Measurements from ENCODE around the gene APOL4. TPM values are rescaled to one million over a fixed set of nuclear protein-coding genes. Genes with fewer than 3 reads are reported as not detected.
A peak's percentile ranks its signal among the peaks of the same experiment; 100 is the strongest.
"Not testable (repeated sequence)": the region's sequence is repeated elsewhere in the genome, so short reads cannot be mapped to it uniquely, and the experiment has no call there.

APOL4 gene
- total and polyA plus RNA-seq, 2 donors: 12.4 to 33.9 TPM

DNA sequence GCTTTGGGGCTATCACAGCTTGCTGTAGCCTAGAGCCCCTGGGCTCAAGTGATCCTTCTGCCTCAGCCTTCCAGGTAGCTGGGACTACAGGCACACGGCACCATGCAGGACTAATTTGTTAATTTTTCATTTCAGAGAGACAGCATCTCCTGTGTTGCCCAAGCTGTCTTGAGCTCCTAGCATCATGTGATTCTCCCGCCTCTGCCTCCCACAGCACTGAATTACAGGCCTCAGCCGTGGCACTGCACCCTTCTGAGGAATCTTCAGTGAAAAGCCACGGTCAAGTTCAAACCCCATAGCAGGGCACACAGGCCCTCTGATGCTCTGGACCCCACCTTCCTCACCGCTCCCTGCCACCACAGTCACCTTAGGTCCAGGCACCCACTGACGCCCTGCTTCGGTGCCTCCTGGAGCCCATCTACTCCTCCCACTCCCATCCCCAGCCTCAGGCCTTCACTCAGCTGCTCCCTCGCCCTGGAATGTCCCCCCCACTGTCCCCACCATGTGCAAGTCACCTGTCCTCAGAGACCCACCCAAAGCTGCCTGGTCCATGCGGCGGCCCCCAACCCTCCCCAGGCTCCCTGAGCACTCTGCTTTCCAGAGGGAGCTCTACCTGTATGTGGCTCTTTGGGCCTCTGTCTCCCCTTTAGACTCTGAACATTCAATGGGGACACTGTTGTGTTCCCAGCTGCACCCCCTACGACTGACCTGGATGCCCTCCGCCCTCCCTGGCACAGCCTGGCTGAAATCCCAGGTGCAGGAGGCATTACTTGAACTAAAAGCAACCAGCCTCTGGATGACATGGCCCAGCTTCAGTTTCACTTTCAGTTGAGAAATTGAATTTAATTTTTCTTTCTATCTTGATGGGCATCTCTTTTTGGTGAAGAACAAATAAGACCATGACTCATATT is 36.1 kb upstream of the APOL4 start:
- H3K4me3 ChIP-seq (ENCODE audit: low read depth, low read length): peak overlapping the region; percentile 7
- peak overlapping the region; percentile 32 for H3K27ac ChIP-seq (ENCODE audit: low read depth)
- no peak for DNase-seq (ENCODE audit: extremely low spot score)
- H3K4me1 ChIP-seq (ENCODE audit: insufficient read depth): peaks cover 2% of the 10 kb centered on the region
- 64% methylated on average over 12 of the region's 12 CpGs for WGBS
- H3K36me3 ChIP-seq (ENCODE audit: insufficient read depth): peaks cover under 1% of the 10 kb centered on the region

DNA sequence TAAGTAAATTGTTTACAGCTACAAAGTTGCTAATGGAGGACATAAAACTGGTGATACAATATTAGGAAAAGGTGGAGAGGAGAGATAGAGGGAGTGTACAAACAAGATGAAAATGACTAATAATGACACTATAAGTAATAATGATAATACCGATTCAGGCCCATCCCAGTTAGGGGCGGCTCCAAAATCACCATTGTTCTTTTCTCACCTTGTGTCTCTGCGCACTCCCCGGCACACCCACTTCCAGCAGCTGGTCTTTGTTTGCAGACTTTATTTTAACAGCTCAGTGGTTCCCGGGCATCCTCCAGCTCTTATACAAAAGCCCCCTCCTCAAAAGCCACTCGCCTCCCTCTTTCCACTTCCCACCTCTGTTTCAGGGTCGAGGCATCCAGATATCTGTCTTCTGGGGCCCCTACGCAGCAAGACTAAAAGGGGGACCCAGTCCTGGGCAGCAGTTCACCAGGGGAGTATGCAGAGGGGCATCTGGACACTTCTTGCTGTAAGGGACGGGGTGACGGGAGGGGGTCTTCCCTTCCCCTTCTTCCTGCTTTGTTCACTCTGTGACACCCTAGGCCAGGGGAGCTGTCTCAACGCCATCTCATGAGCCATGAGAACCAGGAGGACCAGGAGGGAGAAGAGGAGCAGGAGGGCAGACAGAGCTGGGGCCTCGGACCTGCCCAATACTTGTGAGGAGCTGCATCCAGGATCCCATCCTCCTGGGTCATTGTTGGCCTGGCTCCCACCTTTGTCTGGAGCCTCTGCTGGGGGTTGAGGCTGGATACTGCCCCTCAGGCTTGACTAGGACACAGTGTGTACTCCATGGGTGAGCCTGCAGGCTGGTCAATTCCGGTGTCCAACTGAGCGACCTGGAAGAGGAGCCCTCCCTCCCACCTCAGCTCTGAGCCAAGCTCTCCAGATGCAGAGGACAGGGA is 35.0 kb upstream of the APOL4 start:
- 84% methylated on average over 14 of the region's 14 CpGs for WGBS
- peaks cover 3% of the 10 kb centered on the region for H3K36me3 ChIP-seq (ENCODE audit: insufficient read depth)
- DNase-seq (ENCODE audit: extremely low spot score): no peak
- peaks cover 2% of the 10 kb centered on the region for H3K4me1 ChIP-seq (ENCODE audit: insufficient read depth)
- H3K27ac ChIP-seq (ENCODE audit: low read depth): no peak overlapping the region
- H3K4me3 ChIP-seq (ENCODE audit: low read depth, low read length): no peak overlapping the region

DNA sequence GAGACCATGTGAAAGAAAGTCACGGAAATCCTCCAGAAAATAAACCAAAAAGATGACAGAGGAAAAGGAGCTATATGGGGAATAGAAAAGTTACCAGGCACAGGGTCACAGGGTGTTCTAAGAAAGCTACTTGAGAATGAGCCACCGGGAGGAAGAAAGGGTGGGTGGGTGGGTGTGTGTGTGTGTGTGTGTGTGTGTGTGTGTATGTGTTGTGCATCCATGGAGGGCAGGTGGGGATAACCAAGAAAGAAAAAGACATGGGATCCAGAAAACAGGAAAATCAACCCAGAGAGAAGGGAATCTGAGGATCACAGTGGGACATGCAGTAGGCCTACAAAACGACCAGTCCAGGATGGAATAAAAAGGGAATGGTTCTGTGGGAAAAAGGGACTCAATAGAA is 34.0 kb upstream of the APOL4 start:
- Histone ChIP-seq H3K4me1 (ENCODE audit: insufficient read depth) (peaks cover 2% of the 10 kb centered on the region), H3K27ac (ENCODE audit: low read depth) (no peak overlapping the region), H3K4me3 (ENCODE audit: low read depth, low read length) (no peak overlapping the region), H3K36me3 (ENCODE audit: insufficient read depth) (peaks cover 3% of the 10 kb centered on the region)
- DNase-seq (ENCODE audit: extremely low spot score): no peak
- 82% methylated on average over 3 of the region's 3 CpGs for WGBS

DNA sequence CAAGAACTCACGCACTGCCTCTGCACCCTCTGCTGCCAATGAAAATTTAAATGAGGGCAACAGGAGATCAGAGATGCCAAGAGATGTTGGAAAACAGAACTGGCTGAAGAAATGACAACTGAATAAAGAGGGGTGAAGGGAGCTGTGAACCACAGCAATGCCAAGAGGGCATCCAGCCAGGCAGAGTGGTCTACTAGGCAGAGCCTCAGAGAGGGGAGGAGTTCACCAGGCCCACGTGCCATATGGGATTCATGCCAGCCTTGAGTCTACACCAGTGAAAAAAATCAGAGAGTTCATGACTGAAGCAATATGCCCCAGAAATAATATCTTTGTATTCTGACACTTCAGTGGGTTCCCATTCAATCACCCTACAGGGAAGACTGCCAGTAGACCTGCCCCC is 33.3 kb upstream of the APOL4 start:
- Histone ChIP-seq H3K4me3 (ENCODE audit: low read depth, low read length) (no peak overlapping the region), H3K27ac (ENCODE audit: low read depth) (no peak overlapping the region), H3K4me1 (ENCODE audit: insufficient read depth) (peaks cover 2% of the 10 kb centered on the region), H3K36me3 (ENCODE audit: insufficient read depth) (peaks cover 3% of the 10 kb centered on the region)
- 60% methylated on average over 2 of the region's 2 CpGs for WGBS
- no peak for DNase-seq (ENCODE audit: extremely low spot score)

DNA sequence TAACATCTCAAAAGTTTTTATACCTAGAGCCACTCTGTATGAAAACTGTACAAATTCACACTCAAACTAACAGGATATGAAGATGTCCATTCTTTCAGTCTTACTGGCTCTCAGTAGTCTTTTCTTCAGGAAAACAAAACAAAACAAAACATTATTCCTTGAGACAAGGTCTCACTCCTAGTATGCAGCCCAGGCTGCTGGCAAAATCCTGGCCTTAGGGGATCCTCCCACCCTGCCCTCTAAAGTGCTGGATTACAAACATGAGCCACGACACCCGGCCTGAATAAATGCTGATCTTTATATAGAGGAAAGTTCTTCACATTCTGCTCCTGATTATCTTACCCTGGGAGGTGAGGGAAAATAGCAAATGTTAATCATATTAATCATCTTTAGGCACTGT is 32.6 kb upstream of the APOL4 start:
- no peak overlapping the region for H3K4me3 ChIP-seq (ENCODE audit: low read depth, low read length)

DNA sequence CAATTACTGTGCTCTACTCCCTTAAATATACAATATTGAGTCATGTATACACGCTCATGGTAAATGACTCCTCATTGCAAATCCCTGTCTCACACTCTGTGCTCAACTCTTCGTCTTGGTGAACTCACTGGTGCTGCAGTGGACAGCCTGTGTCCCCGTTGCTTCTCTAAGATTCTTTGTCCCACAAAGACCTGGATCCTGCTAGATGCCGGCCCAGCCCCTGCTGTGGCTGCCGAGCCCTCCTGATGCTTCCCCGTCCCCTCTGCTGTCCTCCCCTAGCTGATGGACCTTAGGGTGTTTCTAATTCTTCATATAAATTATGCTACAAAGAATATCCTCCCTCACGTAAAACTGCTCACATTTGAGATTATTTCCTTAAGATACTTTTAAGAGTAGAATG is 32.2 kb upstream of the APOL4 start:
- H3K36me3 ChIP-seq (ENCODE audit: insufficient read depth): peaks cover 3% of the 10 kb centered on the region
- 82% methylated on average over 7 of the region's 7 CpGs for WGBS
- no peak for DNase-seq (ENCODE audit: extremely low spot score)

More for the DNA sequence above, 32.6 kb upstream of the APOL4 start:
- Histone ChIP-seq H3K27ac (ENCODE audit: low read depth) (no peak overlapping the region), H3K4me1 (ENCODE audit: insufficient read depth) (peaks cover 2% of the 10 kb centered on the region), H3K36me3 (ENCODE audit: insufficient read depth) (peaks cover 3% of the 10 kb centered on the region)
- WGBS: 45% methylated on average over 2 of the region's 2 CpGs
- DNase-seq (ENCODE audit: extremely low spot score): no peak

DNA sequence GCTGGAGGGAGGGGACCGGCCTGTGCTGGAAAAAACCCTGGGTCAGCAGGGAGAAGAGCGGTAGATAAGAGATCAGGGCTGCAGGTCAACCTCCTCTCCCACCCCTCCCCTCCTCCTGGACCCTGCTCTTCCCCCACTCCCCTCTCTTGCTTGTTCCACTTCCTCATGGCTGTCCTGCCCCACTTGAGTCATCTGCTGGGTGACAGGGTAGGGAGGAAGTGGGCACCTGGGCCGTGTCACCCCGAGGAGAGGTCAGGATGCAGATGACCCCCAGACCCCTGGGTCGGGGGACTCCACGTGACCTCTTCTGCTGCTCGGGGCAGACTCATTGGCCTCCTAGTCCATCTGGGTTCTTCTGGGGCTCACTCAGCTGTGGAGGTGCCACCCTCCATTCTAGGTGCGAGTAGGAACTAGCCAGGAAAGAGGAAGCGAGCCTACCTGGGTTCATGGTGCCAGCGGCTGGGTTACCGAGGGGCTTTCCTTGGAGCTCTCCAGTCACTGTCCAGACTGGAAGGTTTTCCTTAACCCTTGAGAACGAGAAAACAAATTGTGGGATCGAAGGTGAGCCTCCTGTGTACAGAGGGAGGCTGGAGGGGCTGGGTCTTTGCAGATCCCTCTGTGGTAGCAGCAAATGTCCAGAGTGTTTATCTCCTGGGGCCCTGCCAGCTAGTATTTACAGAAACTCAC is 31.2 kb upstream of the APOL4 start:
- Histone ChIP-seq H3K27ac (ENCODE audit: low read depth) (no peak overlapping the region), H3K4me3 (ENCODE audit: low read depth, low read length) (no peak overlapping the region), H3K36me3 (ENCODE audit: insufficient read depth) (peaks cover 3% of the 10 kb centered on the region), H3K4me1 (ENCODE audit: insufficient read depth) (peaks cover 2% of the 10 kb centered on the region)
- WGBS: 81% methylated on average over 13 of the region's 13 CpGs
- DNase-seq (ENCODE audit: extremely low spot score): no peak

More for the DNA sequence above, 32.2 kb upstream of the APOL4 start:
- Histone ChIP-seq H3K4me1 (ENCODE audit: insufficient read depth) (peaks cover 2% of the 10 kb centered on the region), H3K27ac (ENCODE audit: low read depth) (no peak overlapping the region), H3K4me3 (ENCODE audit: low read depth, low read length) (no peak overlapping the region)

DNA sequence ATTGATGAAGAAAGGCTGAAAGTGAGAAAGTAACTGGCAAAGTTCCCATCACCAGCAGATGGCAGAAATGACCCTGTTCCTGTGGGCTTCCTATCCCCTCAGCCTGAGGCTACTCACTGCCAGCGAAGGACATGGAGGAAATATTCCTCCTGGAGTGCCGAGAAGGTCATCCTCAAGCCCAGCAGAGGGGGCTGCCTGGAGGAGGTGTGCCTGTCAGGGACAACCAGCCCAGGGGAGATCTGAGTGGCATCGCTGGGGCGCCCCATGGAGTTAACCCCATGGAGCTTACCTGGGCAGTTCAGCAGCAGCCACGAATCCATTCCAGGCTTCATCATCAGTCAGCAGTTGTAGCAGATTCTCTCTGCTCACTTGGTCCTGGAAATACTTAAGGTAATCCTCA is 29.4 kb upstream of the APOL4 start:
- H3K4me3 ChIP-seq (ENCODE audit: low read depth, low read length); H3K36me3 ChIP-seq (ENCODE audit: insufficient read depth); H3K27ac ChIP-seq (ENCODE audit: low read depth); H3K4me1 ChIP-seq (ENCODE audit: insufficient read depth); DNase-seq (ENCODE audit: extremely low spot score): not testable (repeated sequence)
- WGBS: 69% methylated on average over 5 of the region's 5 CpGs

DNA sequence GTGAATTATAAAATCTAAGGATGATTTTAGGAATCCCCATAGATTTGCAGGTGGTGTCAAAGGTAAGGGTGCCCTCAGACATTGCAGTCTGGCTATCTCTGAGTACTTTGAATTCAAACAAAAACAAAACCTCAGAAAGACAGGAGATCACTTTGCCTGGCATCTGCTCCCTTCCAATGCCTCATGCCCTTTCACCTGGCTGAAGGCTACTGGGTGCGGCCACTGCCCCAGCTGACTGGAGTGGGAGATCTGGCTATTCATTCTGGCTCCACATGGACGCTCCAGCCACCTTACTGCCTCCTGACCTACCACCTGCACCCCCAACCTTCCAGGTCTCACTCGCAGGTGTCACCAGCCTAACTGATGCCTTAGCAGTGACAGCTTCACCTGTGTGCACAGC is 28.0 kb upstream of the APOL4 start:
- not testable (repeated sequence) for H3K36me3 ChIP-seq (ENCODE audit: insufficient read depth); DNase-seq (ENCODE audit: extremely low spot score); H3K4me3 ChIP-seq (ENCODE audit: low read depth, low read length); H3K4me1 ChIP-seq (ENCODE audit: insufficient read depth); H3K27ac ChIP-seq (ENCODE audit: low read depth)
- 88% methylated on average over 3 of the region's 3 CpGs for WGBS

DNA sequence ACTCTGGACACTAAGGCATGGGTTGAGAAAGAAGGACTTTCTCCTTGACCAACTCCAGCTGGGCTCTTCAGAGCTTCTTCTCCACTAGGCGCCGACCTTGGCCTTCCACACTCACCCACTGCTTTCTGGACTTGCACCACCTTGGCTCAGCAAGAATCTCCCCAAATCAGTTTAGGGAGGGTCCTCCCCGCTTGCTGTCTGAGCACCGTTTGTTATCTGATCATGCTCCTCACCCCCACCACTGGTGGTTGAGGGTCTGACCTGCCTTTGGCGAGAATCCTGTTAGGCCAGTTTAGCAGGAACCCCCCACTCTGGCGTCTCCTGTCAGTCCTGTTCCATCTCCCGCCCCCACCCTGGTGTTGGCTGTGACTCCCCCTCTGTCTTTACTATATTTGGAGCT is 27.3 kb upstream of the APOL4 start:
- H3K4me1 ChIP-seq (ENCODE audit: insufficient read depth): no peaks in the 10 kb centered on the region
- H3K4me3 ChIP-seq (ENCODE audit: low read depth, low read length): no peak overlapping the region
- H3K27ac ChIP-seq (ENCODE audit: low read depth): no peak overlapping the region
- no peak for DNase-seq (ENCODE audit: extremely low spot score)
- WGBS: 75% methylated on average over 7 of the region's 7 CpGs
- peaks cover 6% of the 10 kb centered on the region for H3K36me3 ChIP-seq (ENCODE audit: insufficient read depth)

DNA sequence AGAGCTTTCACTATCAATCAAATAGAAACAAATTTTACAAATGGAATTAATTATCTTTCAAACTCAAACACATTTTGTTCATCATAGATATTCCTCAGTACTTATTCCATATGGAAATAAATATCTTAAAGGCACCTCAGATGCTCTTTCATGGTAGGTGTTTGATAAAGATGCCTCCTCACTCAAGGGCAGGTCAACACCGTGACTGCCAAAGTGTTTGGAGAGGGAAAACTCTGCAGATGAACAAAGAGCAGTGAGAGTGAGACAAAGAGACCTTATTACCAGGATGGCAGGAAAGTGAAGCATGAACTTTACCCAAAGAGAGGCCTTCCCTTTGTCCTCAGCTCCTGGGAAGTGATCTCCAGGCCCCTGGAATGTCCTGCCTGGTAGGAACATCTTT is 26.8 kb upstream of the APOL4 start:
- not testable (repeated sequence) for H3K4me1 ChIP-seq (ENCODE audit: insufficient read depth); H3K27ac ChIP-seq (ENCODE audit: low read depth); H3K36me3 ChIP-seq (ENCODE audit: insufficient read depth); H3K4me3 ChIP-seq (ENCODE audit: low read depth, low read length); DNase-seq (ENCODE audit: extremely low spot score)
- 89% methylated on average over 1 of the region's 1 CpG for WGBS

DNA sequence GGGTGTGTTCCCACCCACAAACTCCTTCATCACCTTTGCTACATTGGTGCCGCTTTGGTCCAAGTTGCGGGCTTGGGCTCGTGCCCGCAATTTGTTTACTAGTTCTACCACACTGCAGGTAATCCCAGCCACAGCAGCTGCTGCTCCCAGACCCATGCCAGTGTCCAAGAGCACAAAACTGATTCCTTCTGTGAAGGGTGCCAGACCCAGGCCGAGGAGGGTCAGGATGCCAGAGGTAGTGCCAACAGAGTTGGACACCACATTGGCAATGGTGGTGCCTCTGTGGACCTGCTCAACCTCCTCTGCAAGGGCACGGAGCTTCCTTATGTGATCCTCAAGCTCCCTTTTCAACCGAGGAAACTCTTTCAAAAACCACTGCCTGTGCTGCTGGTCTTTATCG is 26.2 kb upstream of the APOL4 start:
- Histone ChIP-seq H3K4me1 (ENCODE audit: insufficient read depth) (no peaks in the 10 kb centered on the region), H3K36me3 (ENCODE audit: insufficient read depth) (peaks cover 6% of the 10 kb centered on the region), H3K27ac (ENCODE audit: low read depth) (no peak overlapping the region), H3K4me3 (ENCODE audit: low read depth, low read length) (no peak overlapping the region)
- WGBS: 89% methylated on average over 8 of the region's 8 CpGs
- no peak for DNase-seq (ENCODE audit: extremely low spot score)

DNA sequence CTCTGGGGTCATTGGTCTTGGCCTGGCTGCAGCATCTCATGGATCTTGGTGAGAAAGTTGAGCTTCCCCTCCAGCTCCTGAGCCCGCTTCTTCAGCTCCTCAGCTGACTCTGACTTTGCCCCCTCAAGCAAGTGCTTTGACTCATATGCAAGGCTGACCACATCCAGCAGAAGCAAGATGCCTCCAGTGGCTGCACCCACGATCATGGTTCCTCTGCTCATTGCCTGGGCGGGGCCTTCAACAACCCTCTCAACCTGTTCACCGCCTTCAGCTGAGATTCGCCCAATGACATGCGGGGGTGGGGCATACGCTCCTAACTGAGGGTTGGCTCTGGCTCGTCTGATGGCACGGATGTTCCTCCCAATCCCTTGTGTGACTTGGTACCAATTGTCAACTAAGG is 25.8 kb upstream of the APOL4 start:
- H3K4me3 ChIP-seq (ENCODE audit: low read depth, low read length): no peak overlapping the region
- no peak overlapping the region for H3K27ac ChIP-seq (ENCODE audit: low read depth)
- 95% methylated on average over 9 of the region's 9 CpGs for WGBS
- peaks cover 2% of the 10 kb centered on the region for H3K36me3 ChIP-seq (ENCODE audit: insufficient read depth)
- no peaks in the 10 kb centered on the region for H3K4me1 ChIP-seq (ENCODE audit: insufficient read depth)
- no peak for DNase-seq (ENCODE audit: extremely low spot score)
